ENCODE results near the gene STK11IP.

GRCh38 chr2:219665926-219666325 is 68.3 kb downstream of the STK11IP start:
- TF ChIP-seq EP300 (IDR thresholded peaks at IDR 0.05) = no peak
- no peak for TF ChIP-seq CTCF (IDR thresholded peaks at IDR 0.05)

All from tibial nerve (tissue), 4 donors.